SU-DHL-6 (cell line): ENCODE data around the gene REG3A.

Experiments
- H2AFZ ChIP-seq: fragments of 200-600 bp; sonication (generic); 2 replicates; pipeline ENCODE4 v1.6.1; 2014; ENCODE audit warnings: low read depth, mild to moderate bottlenecking, moderate library complexity, mixed read lengths, antibody characterized with exemption, low read length; ENCODE audit not compliant: severe bottlenecking
- H3F3A ChIP-seq: fragments of 200-600 bp; shearing (Covaris generic); 2 replicates; pipeline ENCODE4 v1.6.0; 2016; ENCODE audit warnings: antibody characterized with exemption, mild to moderate bottlenecking; ENCODE audit not compliant: insufficient read depth
- H3K27ac ChIP-seq: fragments of 200-600 bp; sonication (generic); 2 replicates; pipeline ENCODE4 v1.5.1; 2016; ENCODE audit warnings: low read depth, mild to moderate bottlenecking, low read length, moderate library complexity, mixed read lengths
- H3K27me3 ChIP-seq: fragments of 200-600 bp; sonication (generic), shearing (Covaris generic); 2 replicates; pipeline ENCODE4 v1.6.0; 2014; ENCODE audit warnings: mild to moderate bottlenecking, low read length
- H3K36me3 ChIP-seq: fragments of 200-600 bp; sonication (generic); 2 replicates; pipeline ENCODE4 v1.6.1; 2014; ENCODE audit warnings: mild to moderate bottlenecking, low read length, mixed read lengths
- H3K4me2 ChIP-seq: fragments of 300-600, 200-600 bp; shearing (Covaris generic), sonication (generic); 2 replicates; pipeline ENCODE4 v1.6.0; 2014; ENCODE audit warnings: low read length, low read depth, mild to moderate bottlenecking; ENCODE audit not compliant: poor library complexity, severe bottlenecking
- H3K4me3 ChIP-seq: fragments of 200-600 bp; sonication (generic); 2 replicates; pipeline ENCODE4 v1.5.1; 2014; ENCODE audit warnings: antibody characterized with exemption, low read length, mild to moderate bottlenecking, mixed read lengths; ENCODE audit not compliant: insufficient read depth, poor library complexity, severe bottlenecking
- H3K79me2 ChIP-seq: fragments of 200-600 bp; sonication (generic); 2 replicates; pipeline ENCODE4 v1.6.1; 2014; ENCODE audit warnings: mild to moderate bottlenecking, low read length, moderate library complexity; ENCODE audit not compliant: insufficient read depth
- H3K9ac ChIP-seq: fragments of 200-600 bp; sonication (generic); 2 replicates; pipeline ENCODE4 v1.7.0; 2014; ENCODE audit warnings: mild to moderate bottlenecking, low read length
- H3K9me2 ChIP-seq: fragments of 200-600 bp; sonication (generic); replicated peaks from 2 replicates; pipeline ENCODE4 v1.6.1; 2014; ENCODE audit warnings: low read length; ENCODE audit not compliant: insufficient read depth
- H3K9me3 ChIP-seq: fragments of 200-600 bp; sonication (generic); 2 replicates; pipeline ENCODE4 v1.6.1; 2014; ENCODE audit warnings: low read length, mixed read lengths; ENCODE audit not compliant: insufficient read depth
- H4K20me1 ChIP-seq: fragments of 200-600 bp; sonication (generic); 2 replicates; pipeline ENCODE4 v1.6.1; 2014; ENCODE audit warnings: low read depth, mild to moderate bottlenecking, antibody characterized with exemption, low read length, moderate library complexity, mixed read lengths
- CTCF ChIP-seq: fragments of 200-600 bp; sonication (generic); IDR thresholded peaks from one replicate; pipeline ENCODE4 v1.5.1; 2017; ENCODE audit warnings: antibody characterized with exemption, mild to moderate bottlenecking, low read length, moderate library complexity; ENCODE audit not compliant: insufficient read depth, poor library complexity, severe bottlenecking
- EZH2phosphoT487 ChIP-seq: fragments of 200-600 bp; sonication (generic), shearing (Covaris generic); conservative IDR thresholded peaks from 2 replicates; pipeline ENCODE4 v1.6.1; 2018; ENCODE audit warnings: mild to moderate bottlenecking, antibody characterized with exemption, low read length, moderate library complexity, mixed read lengths

Gene REG3A

GRCh38 chr2:79159653-79160052 is at the start of gene REG3A:
Gene REG3A, minus strand, starts transcription at chr2:79159753. Its CDS starts 348 bp downstream, at chr2:79159405.
- Histone ChIP-seq H3K27me3 (no peaks in the 10 kb centered on the region), H3K9me3 (no peaks in the 10 kb centered on the region), H3K9me2 (no peaks in the 10 kb centered on the region), H2AFZ (no peak within 1 kb of the TSS), H3K4me2 (no peak within 1 kb of the TSS), H3K4me3 (no peak within 1 kb of the TSS), H4K20me1 (no peaks in the 10 kb centered on the region), H3K9ac (no peak within 1 kb of the TSS), H3K36me3 (no peaks in the 10 kb centered on the region), H3F3A (no peaks in the 10 kb centered on the region), H3K79me2 (no peaks in the 10 kb centered on the region), H3K27ac (no peak within 1 kb of the TSS)
- no peak for TF ChIP-seq EZH2phosphoT487
- TF ChIP-seq CTCF, result no peak

GRCh38 chr2:79200762-79201161 is 41.2 kb upstream of the REG3A start:
- H3K27ac ChIP-seq, result no peak overlapping the region
- no peaks in the 10 kb centered on the region for H3K27me3 ChIP-seq
- no peaks in the 10 kb centered on the region for H3K79me2 ChIP-seq
- no peaks in the 10 kb centered on the region for H4K20me1 ChIP-seq
- H3K36me3 ChIP-seq, result no peaks in the 10 kb centered on the region
- H2AFZ ChIP-seq, result no peak overlapping the region
- H3K4me3 ChIP-seq, result no peak overlapping the region
- no peak overlapping the region for H3K4me2 ChIP-seq
- H3K9me3 ChIP-seq, result no peaks in the 10 kb centered on the region
- no peaks in the 10 kb centered on the region for H3K9me2 ChIP-seq
- TF ChIP-seq EZH2phosphoT487 (no peak), CTCF (no peak)
- no peaks in the 10 kb centered on the region for H3F3A ChIP-seq
- H3K9ac ChIP-seq, result no peak overlapping the region

GRCh38 chr2:79191816-79192215 is 32.3 kb upstream of the REG3A start:
- Histone ChIP-seq H3K4me3 (no peak overlapping the region), H3K36me3 (no peaks in the 10 kb centered on the region), H3K9me3 (no peaks in the 10 kb centered on the region), H3K9me2 (no peaks in the 10 kb centered on the region), H3K27ac (no peak overlapping the region), H3K79me2 (no peaks in the 10 kb centered on the region), H2AFZ (no peak overlapping the region), H4K20me1 (no peaks in the 10 kb centered on the region), H3K27me3 (no peaks in the 10 kb centered on the region), H3K9ac (no peak overlapping the region), H3K4me2 (no peak overlapping the region), H3F3A (no peaks in the 10 kb centered on the region)
- TF ChIP-seq CTCF, result no peak
- TF ChIP-seq EZH2phosphoT487, result no peak

GRCh38 chr2:79191081-79191480 is 31.5 kb upstream of the REG3A start:
- H4K20me1 ChIP-seq, result no peaks in the 10 kb centered on the region
- no peaks in the 10 kb centered on the region for H3K27me3 ChIP-seq
- H3K27ac ChIP-seq, result no peak overlapping the region
- no peak overlapping the region for H2AFZ ChIP-seq
- no peaks in the 10 kb centered on the region for H3F3A ChIP-seq
- TF ChIP-seq EZH2phosphoT487 (no peak), CTCF (no peak)
- no peak overlapping the region for H3K4me3 ChIP-seq
- H3K4me2 ChIP-seq, result no peak overlapping the region
- H3K9me3 ChIP-seq, result no peaks in the 10 kb centered on the region
- no peaks in the 10 kb centered on the region for H3K36me3 ChIP-seq
- no peak overlapping the region for H3K9ac ChIP-seq
- H3K79me2 ChIP-seq, result no peaks in the 10 kb centered on the region
- H3K9me2 ChIP-seq, result no peaks in the 10 kb centered on the region
